Nephron (organoid): Measurements from ENCODE around the gene DRG1.
A peak's percentile ranks its signal among the peaks of the same experiment; 100 is the strongest.

Experiments
- H3K27ac Mint-ChIP-seq, 3 experiments: 2 replicates each; pipeline ENCODE4 v1.8.0; 2020; ENCODE audit warnings: mixed read lengths in 3 of 3, mild to moderate bottlenecking in 2 of 3, moderate library complexity in 1 of 3
- H3K27me3 Mint-ChIP-seq: 2 replicates; pipeline ENCODE4 v1.8.0; 2021; ENCODE audit warnings: low read depth, mild to moderate bottlenecking, moderate library complexity, mixed read lengths
- H3K36me3 Mint-ChIP-seq: 2 replicates; pipeline ENCODE4 v1.8.0; 2020; ENCODE audit warnings: low read depth, mixed read lengths
- H3K4me1 Mint-ChIP-seq: 2 replicates; pipeline ENCODE4 v1.8.0; 2020; ENCODE audit warnings: mixed read lengths
- H3K4me3 Mint-ChIP-seq, 3 experiments: 2 replicates each; pipeline ENCODE4 v1.8.0; 2020; ENCODE audit warnings: mild to moderate bottlenecking in 3 of 3, mixed read lengths in 3 of 3, moderate library complexity in 2 of 3
- H3K9me3 Mint-ChIP-seq: 2 replicates; pipeline ENCODE4 v1.8.0; 2020; ENCODE audit warnings: mixed read lengths
- TF ChIP-seq, protein P1 (sequence below), 3 experiments: fragments of 200-600 bp; sonication (generic); IDR thresholded peaks; one replicate each; pipeline ENCODE4 v1.5.0; 2021; ENCODE audit warnings: antibody characterized with exemption in 3 of 3; ENCODE audit not compliant: unreplicated experiment in 3 of 3

The DRG1 gene

DNA sequence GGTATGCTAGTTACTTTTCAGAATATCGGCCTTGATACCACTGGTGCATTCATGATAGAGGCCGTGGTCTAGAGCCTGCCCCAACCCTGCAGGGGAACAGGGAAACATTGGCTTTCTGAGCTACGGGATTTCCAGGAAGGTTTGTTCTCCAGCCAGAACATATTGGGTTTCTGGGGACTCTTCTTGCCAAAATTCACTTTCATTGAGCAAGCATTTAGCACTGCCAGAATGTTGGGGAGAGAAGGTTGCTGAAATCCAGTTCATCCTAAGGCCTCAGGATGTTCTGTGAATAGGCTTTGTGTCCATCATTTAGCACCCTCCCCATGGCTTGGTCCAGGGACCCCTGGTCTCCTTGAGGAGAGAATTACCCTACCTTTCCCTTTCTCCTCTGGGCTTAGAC, 36.7 kb downstream of the DRG1 start:
- no peaks in the 10 kb centered on the region for H3K27me3 Mint-ChIP-seq
- H3K9me3 Mint-ChIP-seq: no peaks in the 10 kb centered on the region
- H3K4me3 Mint-ChIP-seq: no peak overlapping the region
- H3K27ac Mint-ChIP-seq: no peak overlapping the region
- TF ChIP-seq, protein P1, sequence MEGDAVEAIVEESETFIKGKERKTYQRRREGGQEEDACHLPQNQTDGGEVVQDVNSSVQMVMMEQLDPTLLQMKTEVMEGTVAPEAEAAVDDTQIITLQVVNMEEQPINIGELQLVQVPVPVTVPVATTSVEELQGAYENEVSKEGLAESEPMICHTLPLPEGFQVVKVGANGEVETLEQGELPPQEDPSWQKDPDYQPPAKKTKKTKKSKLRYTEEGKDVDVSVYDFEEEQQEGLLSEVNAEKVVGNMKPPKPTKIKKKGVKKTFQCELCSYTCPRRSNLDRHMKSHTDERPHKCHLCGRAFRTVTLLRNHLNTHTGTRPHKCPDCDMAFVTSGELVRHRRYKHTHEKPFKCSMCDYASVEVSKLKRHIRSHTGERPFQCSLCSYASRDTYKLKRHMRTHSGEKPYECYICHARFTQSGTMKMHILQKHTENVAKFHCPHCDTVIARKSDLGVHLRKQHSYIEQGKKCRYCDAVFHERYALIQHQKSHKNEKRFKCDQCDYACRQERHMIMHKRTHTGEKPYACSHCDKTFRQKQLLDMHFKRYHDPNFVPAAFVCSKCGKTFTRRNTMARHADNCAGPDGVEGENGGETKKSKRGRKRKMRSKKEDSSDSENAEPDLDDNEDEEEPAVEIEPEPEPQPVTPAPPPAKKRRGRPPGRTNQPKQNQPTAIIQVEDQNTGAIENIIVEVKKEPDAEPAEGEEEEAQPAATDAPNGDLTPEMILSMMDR (IDR thresholded peaks at IDR 0.05; ENCODE audit: unreplicated experiment in 3 of 3): no peak
- peaks cover 87% of the 10 kb centered on the region for H3K36me3 Mint-ChIP-seq
- no peaks in the 10 kb centered on the region for H3K4me1 Mint-ChIP-seq

DNA sequence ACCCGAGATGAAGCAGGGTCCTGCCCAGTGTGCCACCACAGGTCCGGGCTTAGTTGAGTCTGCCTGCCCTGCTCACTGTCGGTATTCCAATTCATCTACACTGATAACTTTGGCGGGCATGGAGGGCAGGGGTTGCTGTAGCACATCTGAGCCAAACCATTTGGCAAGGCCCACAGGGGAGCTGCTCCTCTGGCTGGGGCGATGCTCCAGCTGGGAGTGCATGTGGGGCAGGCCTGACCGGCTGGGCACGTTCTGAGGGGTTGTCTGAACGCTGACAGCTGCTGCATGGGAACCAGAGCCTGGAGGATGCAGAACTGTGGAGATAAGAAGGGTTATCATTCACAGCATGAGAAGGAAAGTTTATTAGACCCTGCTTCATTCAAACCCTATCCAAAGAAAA, 40.4 kb downstream of the DRG1 start:
- H3K36me3 Mint-ChIP-seq: peaks cover 84% of the 10 kb centered on the region
- H3K27ac Mint-ChIP-seq: no peak overlapping the region
- no peaks in the 10 kb centered on the region for H3K4me1 Mint-ChIP-seq
- TF ChIP-seq, protein P1 (IDR thresholded peaks at IDR 0.05; ENCODE audit: unreplicated experiment in 3 of 3): no peak
- no peak overlapping the region for H3K4me3 Mint-ChIP-seq
- H3K9me3 Mint-ChIP-seq: no peaks in the 10 kb centered on the region
- no peaks in the 10 kb centered on the region for H3K27me3 Mint-ChIP-seq

DNA sequence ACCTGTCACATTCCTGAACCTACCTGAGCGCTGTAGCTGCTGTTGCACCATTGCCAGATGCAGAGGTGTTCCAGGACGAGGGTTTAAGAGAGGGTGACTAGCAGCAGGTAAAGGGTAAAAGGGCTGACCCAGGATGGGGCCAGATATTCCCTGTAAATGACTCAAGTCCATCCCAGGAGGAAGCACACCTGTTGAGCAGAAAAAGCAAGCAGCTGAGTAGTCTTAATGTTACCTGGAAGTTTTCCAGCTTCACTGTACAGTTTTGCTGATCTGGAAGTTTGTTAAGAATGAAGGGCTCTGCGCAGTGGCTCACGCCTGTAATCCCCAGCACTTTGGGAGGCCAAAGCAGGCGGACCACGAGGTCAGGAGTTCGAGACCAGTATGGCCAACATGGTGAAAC, 41.3 kb downstream of the DRG1 start:
- Mint-ChIP-seq H3K4me3 (no peak overlapping the region), H3K9me3 (no peaks in the 10 kb centered on the region), H3K4me1 (no peaks in the 10 kb centered on the region), H3K36me3 (peaks cover 81% of the 10 kb centered on the region), H3K27ac (no peak overlapping the region), H3K27me3 (no peaks in the 10 kb centered on the region)
- TF ChIP-seq, protein P1 (IDR thresholded peaks at IDR 0.05; ENCODE audit: unreplicated experiment in 3 of 3): no peak

DNA sequence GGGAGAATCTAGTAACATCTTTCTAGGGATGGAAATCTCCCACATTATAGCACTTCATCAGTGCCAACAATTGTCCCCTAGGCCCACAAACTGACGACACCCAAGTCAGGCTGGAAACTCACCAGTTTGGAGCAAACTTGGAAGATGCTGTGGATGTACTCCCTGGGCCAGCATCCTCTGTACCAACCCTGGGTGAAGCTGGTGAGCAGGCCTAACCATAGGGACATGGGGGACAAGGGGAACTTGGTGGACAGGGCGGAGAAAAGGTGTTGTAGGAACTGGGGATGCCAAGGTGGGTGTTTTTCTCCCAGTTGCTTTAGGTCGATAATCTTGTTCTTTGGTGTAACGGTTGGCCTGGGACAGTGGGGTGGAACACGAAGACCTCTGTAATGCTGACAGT, 42.2 kb downstream of the DRG1 start:
- Mint-ChIP-seq H3K4me1 (no peaks in the 10 kb centered on the region), H3K27ac (no peak overlapping the region), H3K27me3 (no peaks in the 10 kb centered on the region), H3K36me3 (peaks cover 77% of the 10 kb centered on the region), H3K9me3 (no peaks in the 10 kb centered on the region), H3K4me3 (no peak overlapping the region)
- TF ChIP-seq, protein P1 (IDR thresholded peaks at IDR 0.05; ENCODE audit: unreplicated experiment in 3 of 3): no peak

DNA sequence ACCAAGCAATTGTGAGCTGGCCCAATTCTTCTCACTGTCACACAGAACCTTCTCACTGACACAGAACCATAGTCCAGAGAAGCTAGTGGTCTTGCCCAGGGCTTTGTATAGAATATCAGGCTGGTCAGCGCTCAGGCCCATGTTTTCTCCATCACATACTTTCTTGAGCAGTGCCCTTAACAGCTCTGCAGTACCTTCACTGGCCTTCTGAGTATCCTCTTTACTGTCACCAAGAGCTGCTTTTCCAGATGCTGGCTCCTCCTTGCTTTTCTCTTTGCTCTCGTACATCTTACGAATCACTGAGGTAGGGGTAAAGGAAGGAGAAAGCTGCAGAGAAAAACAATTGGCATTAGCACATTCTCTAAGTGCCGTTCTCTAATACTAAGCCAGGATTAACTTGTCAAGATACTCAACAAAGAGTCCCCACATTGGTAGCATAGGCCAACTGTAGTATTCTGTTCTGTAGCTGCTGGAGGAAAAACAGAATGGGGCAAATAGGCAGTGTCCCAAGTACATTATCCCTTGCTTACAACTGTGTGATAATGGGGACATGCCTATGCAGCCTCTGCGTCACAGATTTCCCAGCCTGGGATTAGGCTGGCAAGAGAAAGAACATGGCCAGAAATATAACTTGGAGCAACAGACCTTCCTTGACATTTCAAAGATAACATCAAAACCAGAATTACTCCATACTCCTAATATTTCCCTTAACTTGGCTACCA, 43.5 kb downstream of the DRG1 start:
- peak overlapping the region in 1 of 3 experiments; percentile 20 for H3K27ac Mint-ChIP-seq
- H3K4me3 Mint-ChIP-seq: no peak overlapping the region
- peaks cover 69% of the 10 kb centered on the region for H3K36me3 Mint-ChIP-seq
- no peaks in the 10 kb centered on the region for H3K4me1 Mint-ChIP-seq
- TF ChIP-seq, protein P1 (IDR thresholded peaks at IDR 0.05; ENCODE audit: unreplicated experiment in 3 of 3): no peak
- no peaks in the 10 kb centered on the region for H3K9me3 Mint-ChIP-seq
- no peaks in the 10 kb centered on the region for H3K27me3 Mint-ChIP-seq

DNA sequence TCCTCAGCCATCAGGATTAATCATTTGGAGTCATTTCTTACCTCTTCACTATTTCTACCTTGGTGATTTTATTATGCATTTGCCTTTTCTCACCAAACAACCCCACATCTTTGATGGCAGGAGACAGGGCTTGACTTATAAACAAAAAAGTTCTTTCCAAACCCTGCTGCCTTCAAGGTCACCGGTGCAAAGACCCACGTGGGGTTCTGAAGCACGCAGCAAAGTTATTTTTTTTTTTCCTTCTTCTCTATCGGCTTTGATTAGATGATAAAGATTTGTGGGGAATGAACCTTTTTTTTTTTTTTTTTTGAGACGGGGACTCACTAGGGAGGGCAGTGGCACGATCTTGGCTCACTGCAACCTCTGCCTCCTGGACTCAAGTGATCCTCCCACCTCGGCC, 44.1 kb downstream of the DRG1 start:
- H3K4me1 Mint-ChIP-seq: peaks cover 5% of the 10 kb centered on the region
- H3K36me3 Mint-ChIP-seq: peaks cover 69% of the 10 kb centered on the region
- no peaks in the 10 kb centered on the region for H3K27me3 Mint-ChIP-seq
- H3K4me3 Mint-ChIP-seq: no peak overlapping the region
- no peaks in the 10 kb centered on the region for H3K9me3 Mint-ChIP-seq
- TF ChIP-seq, protein P1 (IDR thresholded peaks at IDR 0.05; ENCODE audit: unreplicated experiment in 3 of 3): no peak
- no peak overlapping the region for H3K27ac Mint-ChIP-seq
